NCI-H187 treated with DMSO at 0.1 percent for 48 hours (cell line): ENCODE data around the gene CEP85L.

Experiments used
- DNase-seq: peaks from one replicate; lab custom pipeline; 2025; lab: John Stamatoyannopoulos, UW

The CEP85L gene

DNA sequence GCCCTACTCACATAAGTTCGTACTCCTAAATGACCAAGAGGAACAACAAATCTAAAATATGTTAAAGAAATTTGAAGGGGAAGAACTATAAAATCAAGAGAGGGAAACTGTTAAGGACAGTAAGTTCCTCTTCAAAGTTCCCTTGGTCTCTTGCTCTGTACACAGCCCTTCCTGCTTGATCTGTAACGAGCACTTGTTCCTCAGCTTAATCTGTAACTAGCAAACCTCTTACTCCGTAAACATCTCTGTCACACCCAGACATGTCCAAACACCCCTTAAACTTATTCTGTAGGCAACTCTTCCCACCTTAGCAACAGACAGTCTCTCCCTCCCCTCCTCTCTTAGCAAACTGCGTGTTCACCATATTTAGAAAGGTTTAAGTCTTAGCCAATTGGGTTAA, 73.4 kb downstream of the CEP85L start:
- DNase-seq: no peak

DNA sequence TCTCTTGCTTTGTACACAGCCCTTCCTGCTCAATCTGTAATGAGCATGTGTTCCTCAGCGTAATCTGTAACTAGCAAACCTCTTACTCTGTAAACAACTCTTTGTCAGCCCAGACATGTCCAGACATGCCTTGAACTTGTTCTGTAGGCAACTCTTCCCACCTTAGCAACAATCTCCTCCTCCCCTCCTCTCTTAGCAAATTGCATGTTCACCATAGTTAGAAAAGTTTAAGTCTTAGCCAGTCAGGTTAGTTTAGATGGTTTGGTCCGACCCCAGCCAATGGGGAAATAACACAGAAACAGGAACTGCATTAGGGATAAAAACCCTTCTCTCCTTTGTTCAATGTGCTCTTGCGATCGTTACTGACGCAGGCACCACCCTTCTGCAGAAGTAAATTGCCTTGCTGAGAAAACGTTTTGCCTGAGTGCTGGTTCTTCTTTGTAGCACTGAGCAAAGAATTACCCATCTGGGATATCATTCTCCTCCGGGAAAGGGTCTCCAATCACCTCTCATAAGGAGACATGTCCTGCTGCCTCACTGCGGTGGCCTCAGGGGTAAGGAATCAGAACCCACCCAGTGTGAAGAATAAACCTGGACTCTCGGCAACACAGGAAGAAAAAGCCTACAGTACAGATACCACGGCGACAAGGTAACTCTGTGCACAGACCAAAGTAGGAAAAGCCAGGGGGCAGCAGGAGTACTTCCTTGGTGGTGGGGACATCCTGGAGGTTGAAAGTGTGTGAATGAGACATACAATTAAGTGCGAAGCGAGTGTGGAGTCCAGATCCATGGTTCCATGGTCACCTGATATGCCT, 77.1 kb downstream of the CEP85L start:
- DNase-seq: no peak

DNA sequence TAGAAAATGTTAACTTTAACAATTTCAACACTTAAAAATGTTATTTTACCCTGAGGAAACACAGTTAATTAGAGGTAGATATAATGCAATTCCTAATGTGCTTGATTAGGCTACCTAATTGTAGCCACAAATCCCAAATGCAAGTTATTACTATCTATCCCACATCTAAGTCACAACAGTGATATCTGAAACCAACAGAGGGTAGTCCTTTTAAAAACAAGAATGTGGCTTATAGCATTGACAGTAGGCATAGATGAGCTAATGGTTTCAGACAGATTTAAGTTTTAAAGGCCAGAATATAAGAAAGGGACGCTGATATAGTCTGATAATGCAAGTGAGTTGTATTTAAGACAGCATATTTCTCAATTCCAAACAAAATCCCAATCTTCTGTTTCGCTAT, 80.3 kb downstream of the CEP85L start:
- DNase-seq: no peak

DNA sequence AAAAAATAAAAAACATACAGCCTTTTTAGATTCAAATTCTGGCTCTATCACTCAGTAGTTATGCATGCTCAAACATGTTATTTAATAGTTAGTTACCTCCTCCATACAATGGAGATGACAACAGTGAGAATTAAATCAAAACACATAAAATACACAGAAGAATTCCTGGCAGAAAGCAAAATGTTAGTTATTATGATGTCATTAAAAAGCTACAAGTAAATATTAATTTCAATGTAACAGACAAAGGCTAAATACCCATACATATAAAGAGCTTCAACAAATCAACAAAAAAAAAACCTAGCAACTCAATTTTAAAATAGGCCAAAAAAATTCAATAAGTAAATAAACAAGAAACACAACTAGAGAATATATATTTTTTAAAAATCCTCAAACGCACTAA, 81.9 kb downstream of the CEP85L start:
- DNase-seq: no peak

DNA sequence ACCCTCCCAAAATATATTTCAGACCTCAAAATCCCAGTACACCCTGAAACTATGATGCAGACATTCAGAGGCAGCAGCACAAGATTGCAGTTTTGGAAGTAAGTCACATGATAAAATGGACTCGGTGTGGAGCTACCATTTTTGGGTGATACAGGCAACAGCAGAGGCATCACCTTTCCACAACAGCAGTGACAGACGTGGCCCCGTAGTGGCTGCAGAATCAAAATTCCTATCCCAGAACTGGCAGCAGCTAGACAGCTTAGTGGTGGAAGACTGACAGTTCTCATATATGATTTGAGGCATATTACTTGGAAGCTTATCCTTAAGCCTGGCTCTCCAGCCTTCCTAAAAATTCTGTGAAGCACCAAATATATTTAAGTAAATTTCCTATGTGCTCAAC, 83.4 kb downstream of the CEP85L start:
- no peak for DNase-seq

DNA sequence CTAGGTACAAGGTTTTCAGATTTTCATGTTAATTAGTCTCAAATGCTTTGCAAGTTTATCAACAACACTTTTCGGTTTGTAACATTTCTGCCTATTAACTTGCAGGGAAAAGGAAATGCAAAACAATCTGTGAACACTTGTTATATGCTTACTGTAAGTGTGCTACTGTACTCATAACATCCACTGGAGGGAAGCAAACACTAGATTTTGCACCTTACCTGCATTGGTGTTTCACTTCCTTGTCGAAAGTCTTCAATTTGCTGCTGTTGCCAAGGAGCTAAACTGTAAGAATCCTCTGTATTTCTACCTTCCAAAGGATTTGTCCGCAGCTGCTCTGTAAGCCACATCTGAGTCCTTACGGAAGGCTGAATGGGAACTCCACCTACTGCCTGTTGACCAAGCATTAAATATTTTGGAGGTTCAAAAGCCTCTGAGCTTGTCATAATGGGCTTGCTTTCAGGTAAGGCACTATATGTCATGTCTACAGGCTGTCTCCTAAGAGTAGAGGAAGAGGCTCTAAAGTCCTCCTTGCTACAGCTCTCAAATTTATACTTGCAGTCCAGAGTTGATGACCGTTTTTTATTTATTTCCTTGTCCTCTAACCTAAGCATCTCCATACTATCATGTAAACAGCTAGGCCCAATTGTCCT, 86.0 kb downstream of the CEP85L start:
- DNase-seq: no peak

DNA sequence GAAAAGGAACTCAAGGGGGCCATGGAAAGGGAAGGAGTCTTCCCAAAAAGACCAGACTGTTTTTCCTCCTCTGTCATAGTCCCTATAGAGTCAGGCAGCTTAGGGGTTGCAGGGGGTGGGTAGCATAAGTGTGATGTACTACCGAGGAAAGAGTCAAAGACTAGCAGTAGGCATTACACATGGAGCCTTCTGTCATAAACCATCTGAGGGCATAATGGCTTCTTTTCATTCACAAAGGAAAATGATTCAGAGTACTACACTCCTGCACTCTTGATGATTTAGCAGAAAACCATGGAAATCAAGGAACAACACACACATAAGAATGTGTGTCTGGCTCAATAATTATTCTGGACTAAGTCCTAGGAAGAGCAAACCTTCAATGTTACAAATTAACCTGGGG, 88.4 kb downstream of the CEP85L start:
- no peak for DNase-seq

DNA sequence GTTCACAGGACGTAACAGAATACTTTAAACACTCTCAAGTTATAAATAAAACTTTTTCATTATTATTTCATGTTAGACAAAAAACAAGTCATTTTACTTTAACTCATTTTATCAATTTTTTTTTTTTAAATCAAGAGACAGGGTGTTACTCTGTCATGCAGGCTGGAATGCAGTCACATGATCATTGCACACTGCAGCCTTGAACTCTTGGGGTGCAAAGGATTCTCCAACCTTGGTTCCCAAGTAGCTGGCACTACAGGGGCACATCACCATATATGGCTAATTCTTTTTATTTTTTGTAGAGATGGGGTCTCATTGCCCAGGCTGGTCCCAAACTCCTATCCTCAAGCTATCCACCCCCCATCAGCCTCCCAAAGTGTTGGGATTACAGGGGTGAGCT, 89.1 kb downstream of the CEP85L start:
- no peak for DNase-seq

DNA sequence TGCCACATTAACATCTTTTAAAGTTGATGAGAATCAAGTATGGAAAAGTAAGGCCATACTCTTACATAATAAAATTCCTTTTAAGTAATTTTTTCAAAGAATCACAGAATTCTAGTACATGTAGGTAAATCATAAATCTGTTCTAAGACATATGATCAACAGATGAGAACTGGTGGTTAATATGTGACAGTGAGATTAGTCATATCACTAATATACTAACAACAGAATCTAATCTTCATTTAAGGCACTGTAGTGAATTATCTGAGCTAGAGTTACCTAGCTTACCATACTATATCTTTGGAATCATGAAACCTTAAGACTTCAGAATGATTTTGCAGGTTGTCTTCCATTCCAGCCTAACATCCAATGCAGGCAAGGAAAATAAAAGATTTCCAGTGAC, 91.7 kb downstream of the CEP85L start:
- no peak for DNase-seq

DNA sequence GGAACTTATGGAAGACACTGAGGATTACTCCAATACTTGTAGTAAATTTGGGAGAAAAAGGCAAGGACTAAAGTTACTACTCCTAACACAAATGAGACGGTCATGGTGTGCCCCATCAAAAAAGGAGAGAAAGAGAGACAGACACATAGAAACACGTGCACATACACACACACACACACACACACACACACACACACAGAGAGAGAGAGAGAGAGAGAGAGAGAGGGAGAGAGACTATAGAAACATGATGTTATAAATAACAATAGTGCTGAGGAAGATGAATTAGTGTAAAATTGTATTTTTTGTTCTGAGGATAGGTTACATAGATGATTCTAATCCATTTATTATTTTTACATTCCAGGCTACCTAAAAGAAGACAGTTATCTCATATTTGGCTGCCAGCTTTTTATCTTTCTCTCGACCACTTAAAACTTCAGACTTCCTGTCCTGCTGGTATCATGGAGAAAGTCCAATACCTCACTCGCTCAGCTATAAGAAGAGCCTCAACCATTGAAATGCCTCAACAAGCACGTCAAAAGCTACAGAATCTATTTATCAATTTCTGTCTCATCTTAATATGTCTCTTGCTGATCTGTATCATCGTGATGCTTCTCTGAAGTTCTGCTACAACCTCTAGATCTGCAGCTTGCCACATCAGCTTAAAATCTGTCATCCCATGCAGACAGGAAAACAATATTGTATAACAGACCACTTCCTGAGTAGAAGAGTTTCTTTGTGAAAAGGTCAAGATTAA, 92.8 kb downstream of the CEP85L start:
- DNase-seq: no peak

DNA sequence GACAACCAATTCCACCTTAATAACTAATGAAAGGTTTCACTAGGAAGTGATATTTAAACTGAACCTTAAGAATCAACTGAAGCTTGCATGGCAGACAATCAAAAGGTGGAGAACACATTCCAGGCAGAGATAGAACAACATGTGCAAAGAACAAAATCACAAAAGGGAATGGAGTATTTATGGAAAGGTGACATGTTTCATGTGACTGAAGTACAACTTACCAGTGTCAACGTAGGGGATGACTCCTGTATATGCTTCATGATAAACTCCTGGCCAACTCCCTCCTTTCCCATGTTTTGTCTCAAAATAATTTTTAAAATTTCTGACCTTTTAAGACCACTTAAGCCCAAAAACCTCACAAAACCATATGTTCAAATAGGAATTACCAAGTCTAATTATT, 96.7 kb downstream of the CEP85L start:
- no peak for DNase-seq

DNA sequence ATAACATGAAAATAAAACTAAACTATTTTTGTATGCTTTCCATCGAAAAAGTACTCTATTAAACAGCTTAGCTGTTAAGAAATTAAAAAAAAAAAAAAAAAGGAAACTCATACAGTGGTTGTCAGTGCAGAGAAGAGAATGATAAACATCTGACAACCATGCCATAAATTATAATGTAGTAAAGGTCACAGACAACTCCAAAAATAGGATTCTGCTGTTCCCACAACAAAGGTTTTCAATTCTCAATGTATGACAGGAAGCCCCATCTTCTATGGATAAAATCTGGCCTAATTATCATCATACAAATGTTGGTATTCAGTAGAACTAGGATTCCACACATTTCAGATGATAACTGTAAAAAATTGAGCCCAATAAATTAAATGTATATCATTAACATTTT, 98.3 kb downstream of the CEP85L start:
- DNase-seq: no peak

DNA sequence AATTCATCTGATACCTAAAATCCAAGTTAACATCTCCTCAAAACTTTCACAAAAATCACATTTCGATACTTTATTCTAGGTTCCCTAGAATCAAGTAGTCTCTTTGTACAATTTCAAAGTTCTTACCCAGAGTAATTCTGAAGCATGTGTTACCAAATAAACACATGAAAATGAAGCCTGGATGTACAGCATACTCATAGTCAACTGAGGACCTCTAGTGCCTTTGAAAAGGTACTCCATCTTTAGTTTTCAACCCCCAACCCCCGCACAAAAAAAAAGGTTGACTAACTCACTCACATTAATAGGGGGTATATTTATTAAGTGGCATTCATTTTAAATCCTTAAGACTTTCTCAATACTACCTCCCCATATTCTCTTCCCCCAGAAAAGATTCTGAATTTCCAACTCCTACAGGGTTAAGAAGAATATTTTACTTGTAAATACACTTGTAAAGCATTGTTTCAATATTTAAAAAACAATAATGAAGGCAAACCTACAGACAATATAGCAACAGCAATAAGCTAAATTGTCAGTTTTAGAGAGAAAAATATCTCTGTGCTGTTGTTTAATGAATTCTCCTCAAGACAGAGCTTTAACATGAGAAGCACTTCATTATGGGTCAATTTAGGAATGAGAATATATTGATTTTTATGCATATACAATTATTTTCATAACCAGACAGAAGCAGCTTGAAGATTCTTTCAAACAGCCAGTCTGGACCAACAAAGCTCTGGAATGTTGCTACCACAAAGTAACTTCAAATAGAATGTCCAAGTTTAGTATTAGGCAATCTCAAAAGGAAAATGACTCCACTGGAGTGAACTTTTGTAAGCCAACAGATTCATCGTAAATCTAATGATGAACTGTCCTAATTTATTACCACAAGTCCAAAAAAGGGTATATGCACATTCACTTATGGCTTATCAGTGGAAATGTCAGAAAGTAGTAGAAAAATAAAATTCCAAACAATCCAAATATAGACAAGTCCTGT, 100.0 kb downstream of the CEP85L start:
- DNase-seq: no peak

DNA sequence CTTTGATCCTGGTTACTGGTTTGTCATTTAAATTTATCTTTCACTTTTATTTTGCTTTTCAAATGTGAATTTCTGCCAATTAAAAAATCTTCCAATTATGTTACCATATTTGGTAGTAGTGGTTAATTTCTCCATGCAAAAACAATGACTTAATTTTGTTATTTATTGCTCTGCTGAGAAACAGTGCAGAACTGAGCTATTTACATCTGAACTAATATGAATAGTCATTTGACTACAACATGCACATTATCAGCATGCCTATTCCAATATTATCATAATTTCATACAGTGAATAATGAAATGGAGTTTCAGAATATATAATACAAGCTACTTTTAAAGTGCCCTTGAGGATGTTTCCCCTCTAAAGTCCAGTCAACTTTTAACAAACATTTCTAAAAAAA, 102.8 kb downstream of the CEP85L start:
- DNase-seq: no peak

DNA sequence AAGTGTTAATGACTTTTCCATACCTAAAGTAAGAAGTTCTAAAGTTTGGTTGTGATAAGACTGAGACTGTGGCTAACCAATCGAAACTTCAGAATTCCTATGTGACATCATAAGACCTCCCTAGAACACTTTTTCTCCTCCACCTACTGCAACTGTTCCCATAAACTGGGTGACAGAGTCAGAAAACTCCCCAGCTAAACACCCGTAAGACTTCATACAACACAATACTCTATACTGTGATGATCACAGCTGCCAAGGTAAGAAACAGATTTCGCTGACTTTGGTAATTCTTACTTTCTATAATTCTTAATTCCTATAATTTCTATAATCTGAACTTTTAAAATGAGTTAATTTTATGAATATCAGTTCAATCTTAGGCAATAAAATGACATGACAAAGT, 103.3 kb downstream of the CEP85L start, which contains the start of gene PLN:
TSS of gene PLN (plus strand) at position 161 of the 400 bp plus-strand sequence. CDS start 10,626 bp downstream, outside the sequence.
- no peak for DNase-seq

DNA sequence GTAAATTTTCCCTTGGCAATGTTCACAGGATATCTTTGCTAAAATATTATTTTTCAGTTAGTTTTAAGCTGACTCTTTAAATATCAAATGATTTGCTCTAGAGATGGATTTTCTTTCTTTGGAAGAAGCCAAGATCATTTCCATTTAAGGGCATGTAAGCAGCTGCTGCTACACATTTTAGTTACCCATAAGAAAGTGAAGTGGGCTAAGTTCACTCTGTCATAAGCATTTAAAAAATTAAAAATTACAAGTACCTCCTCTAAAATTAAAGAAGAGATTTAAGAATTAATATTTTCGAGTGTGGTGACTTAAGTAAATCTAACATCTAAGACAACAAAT, 104.5 kb downstream of the CEP85L start:
- no peak for DNase-seq

DNA sequence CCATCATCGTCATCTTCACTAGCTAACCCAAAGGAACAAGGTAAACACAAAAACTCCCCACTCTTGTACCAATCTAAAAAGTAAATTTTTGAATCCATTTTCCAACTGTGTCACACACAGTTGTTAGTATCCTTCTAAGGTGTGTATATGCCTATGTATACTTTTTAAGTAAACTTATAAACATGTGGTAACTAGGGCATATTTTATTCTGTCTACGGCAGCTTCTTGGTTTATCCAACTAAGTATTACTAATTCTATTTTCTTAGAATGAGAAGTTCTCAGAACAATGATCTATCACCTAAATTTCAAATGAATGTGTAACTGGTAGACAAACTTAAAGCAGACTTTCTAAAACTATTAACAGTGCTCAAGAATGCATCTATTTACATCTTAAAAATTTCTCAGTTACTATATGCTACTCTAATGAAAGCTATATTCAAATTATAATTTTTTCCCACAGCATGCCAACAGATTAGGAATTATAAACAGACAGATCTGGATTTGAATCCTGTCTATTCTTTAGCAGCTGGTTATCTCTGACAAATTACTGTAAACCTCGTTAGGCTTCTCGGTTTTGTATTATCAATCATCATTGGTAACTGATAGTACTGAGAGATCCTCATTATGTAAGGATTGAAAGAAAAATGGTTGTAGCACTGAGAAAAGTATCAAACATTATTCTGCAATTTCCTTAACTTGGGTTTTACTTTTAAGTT, 105.1 kb downstream of the CEP85L start:
- DNase-seq: no peak

DNA sequence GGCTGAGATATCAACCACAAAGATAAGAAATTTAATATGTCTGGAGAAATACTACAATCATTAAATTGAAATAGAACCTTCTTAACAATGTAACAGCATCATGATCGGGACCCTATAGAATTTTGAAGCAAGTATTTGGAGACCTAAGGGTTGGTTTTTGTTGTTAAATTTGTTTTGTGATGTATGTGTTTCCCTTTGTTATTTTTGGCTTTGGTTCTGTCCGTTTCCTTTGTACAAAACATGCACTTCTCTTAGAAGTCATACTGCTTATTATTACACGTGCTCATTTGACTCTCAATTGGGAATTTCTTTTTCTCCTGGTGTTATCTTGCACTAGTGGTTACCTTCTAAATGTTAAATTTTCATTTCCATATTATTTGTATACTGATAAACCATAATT, 107.3 kb downstream of the CEP85L start:
- DNase-seq: no peak

DNA sequence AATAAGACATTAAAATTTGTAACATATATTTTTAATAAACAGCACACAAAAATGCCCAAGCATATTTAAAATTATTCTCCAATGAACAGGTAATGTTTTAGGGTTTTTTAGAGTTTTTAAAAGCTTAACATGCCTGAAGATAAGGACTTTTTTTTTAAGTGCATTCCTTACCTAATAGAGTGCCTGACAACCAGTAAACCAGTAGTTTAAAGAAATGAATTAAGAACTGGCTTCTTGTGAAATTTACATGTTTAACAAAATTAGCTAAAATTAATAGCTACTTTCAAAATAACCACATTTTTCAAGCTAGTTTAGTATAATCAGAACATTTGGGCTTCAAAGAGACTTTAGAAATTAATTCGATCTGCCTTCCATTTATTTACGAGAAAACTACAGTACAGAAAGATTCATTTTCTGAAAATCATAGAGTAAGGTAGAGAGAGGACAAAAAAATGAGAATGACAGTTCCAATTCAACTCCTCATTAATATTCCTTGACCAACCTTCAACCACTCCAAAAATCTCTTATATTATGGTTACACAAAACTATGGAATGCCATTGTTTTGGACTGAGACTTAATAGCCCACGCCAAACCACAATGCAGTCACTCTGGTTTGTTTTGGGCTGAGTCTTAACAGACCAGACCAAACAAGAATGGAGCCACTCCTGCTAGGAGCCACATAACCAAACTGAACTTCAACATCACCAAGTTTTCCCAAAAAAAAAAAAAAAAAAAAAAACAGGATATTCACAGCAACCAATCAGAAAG, 109.0 kb downstream of the CEP85L start:
- no peak for DNase-seq

DNA sequence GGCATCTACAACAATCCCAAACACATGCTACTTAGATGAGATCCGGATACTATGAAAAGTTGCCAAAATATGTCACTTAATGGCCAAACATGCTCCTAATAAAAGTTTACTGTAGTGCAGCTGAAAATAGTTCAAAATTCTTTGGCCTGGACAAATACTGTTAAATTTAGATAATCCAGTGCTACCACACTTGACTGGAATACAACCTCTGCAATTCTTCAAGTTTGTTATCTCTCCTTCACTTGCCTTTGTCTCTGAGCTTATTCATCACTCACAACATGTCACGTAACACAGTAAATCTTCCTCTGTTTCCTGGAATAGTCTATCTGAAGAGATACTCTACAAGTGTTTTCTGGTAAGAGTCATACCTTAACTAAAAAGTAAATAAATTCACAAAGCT, 113.8 kb downstream of the CEP85L start:
- DNase-seq: no peak
